ENCODE data around the gene OPA3.

Gene OPA3

GRCh38 chr19:45564131-45564780 is 20.3 kb downstream of the OPA3 start:
- no peak for DNase-seq

- DNase-seq = no peak
Observed at GRCh38 chr19:45560686-45561085, 23.9 kb downstream of the OPA3 start.

GRCh38 chr19:45560038-45560437 is 24.6 kb downstream of the OPA3 start:
- DNase-seq = no peak

DNA sequence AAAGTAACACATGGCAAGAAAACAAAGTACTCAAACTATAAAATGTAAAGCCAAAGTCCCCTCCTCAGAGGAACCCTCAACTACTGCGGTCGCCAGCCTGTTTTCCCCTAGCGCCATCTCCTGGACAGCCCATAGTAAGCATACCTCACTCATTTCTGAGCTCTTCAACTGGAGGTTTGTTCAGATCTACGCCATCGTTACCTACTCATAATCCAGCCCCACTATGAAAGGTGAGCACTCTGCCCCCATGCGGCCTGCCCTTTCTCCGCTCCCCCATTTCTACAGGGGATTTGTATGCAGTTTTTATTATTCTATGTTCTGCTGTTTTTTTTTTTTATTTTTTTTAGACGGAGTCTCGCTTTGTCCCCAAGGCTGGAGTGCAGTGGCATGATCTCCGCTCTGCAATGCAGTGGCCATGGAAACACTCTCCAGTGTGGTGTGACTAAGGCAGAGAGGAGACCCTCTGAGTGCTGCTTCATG is 26.2 kb downstream of the OPA3 start:
- peak; percentile 43 to 48 for DNase-seq

DNA sequence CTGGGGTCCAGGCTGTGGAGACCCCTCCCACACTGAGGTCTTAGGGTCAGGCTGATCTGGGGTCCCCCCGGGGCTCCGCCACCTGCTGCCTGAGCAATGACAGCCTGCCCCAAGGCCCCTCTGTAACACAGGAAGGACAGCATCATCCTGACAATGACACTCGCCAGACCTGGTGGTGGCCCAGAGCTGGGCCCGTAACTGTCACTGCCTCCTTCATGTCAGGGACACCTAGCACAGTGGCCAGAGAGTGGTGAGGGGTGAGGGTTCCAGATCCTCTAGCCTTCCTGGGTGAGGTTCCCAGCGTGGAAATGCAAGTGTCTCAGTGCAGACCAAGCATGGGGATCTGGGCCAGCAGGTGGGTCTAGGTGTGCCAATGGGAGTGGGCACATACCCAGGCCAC is 27.8 kb downstream of the OPA3 start:
- DNase-seq = no peak

DNA sequence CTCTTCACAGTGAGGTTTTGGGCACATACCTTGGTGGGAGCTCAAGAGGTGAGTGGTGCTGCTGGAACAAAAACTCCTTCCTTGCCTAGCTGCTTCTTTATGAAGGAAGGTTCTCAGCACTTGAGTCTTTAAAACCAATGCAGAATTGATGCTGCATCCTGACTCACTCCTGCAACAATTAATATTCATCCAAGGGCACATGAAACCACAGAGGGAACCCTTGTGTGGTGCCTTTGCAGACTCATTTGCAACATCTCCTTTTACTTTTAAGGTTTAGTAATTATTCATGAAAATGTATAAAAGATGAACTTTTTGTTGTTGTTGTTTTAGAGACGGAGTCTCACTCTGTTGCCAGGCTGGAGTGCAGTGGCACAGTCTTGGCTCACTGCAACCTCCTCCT is 30.1 kb downstream of the OPA3 start:
- DNase-seq = no peak

GRCh38 chr19:45553464-45553863 is 31.1 kb downstream of the OPA3 start:
- no peak for DNase-seq

DNA sequence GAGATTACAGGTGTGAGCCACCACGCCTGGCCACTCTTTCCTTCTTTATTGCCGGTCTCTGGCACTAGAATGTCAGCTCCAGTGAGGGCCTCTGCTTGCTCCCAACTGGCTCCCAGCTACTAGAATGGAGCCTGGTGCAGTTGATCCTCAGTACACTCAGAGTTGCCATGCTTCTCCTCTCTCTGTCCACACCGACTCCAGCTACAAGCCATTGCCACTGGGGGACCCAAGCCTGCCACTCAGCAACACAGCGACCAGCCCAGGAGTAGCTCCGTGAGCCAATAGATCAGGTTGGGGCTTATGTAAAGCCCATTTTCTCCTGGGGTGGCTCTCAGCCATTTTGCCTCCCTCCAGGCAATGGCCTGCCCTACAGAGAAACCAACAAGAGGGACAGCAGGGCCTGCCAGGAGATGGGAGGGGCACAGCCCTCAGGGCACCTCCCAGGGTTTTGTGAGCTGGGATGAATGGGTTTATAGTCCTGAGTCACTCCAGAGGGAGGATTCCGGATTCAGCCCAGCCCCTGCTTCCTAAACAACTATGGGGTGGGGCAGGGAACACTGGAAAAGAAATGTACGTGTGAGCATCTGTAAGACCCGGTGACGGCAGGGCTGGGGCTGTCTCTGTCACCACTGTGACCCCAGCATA is 36.5 kb downstream of the OPA3 start:
- no peak for DNase-seq

DNA sequence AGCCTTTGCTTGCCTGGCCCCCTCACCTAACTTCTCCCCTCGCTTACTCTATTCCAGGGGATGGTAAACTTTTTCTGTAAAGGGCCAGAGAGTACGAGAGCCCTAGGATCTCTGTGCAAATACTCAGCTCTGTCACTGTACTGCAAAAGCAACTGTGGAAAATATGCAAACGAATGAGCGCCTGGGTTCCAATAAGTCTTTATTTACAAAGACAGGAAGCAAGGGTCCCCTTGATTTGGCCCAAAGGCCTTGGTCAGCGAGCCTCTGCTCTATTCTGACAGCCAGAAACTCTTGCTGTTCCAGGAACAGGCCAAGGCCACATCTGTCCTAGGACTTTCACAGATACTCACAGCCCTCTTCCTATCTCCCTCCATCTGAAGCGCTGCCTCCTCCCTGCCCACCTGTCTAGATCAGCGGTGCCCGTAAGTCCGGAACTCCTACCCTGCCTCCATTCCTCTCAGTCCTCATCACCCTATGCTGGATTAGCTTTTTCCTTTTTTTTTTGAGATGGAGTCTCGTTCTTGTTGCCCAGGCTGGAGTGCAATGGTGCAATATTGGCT is 37.3 kb downstream of the OPA3 start:
- no peak for DNase-seq

GRCh38 chr19:45542234-45542668 is 42.4 kb downstream of the OPA3 start:
- DNase-seq = no peak

DNA sequence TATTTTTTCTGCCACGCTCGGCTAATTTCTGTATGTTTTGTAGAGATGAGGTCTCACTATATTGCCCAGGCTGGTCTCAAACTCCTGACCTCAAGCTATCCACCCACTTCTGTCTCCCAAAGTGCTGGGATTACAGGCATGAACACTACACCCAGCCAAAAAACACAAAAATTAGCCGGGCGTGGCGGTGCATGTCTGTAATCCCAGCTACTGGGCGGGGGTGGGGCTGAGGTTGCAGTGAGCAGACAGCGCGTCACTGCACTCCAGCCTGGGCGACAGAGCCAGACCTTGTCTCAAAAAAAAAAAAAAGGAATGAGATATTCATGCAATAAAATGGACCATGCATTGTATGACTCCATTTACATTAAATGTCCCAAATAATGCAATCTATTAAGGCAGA is 45.1 kb downstream of the OPA3 start:
- DNase-seq = no peak

GRCh38 chr19:45531349-45531748 is 53.3 kb downstream of the OPA3 start:
- no peak for DNase-seq

GRCh38 chr19:45529420-45529785 is 55.2 kb downstream of the OPA3 start:
- no peak for DNase-seq

DNA sequence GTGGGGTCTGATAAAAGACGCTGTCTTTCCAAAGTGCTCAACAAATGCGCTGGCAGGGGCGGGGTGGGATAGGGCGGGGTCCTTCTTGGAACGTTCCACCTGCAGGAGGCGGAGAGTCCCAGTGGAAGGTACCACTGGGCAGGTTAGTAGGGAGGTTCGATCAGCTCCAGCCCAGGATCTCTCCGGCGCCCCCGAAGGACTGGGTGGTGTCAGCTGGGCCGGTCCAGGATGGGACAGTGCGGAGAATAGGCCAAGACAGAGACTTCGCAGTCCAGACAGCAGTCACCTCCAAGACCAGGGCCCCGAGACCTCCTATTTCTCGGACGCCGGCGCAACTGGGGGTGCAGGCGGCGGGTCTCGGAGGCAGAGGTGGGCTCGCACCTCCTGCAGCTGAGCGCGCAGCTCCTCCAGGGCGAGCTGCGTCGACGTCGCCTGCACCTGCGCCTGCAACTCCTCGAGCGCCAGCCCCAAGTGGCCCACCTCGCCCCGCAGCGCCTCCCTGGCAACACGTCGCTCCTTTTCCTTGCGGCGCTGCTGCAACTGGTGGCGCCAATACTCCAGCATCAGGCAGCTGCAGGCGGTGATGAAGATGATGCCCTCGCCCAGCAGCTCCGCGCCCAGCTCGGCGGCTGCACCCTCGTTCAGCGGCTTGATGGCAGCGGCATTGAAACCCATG is 55.7 kb downstream of the OPA3 start:
- DNase-seq = no peak

DNA sequence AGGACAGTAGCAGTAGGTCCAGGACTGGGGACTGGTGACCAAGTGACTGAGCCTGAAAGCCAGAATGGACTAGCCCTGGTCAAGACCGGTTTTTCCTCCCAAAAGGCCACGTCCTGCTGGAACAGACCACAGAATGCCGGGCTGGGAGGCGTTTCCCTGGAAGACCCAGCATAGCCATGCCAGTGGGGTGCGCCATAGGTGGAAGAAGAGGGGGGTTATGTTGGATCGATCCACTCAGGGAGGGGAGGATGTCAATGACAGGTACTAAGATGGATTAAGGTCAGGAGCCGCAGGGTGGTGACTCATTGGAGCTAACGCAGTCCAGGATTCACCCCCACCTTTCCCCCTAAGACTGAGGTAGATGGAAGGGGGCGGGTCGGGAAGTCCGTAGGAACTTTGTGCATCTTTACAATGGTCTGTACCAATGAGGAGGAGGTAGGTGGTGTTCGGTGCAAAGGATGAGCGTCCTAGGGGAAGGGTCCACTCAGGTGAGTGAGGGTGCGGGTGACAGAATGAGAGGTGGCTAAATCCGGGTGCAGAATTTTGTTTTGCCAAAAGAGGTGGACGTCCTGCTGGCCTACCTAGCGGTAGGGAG is 56.4 kb downstream of the OPA3 start:
- DNase-seq = no peak

DNA sequence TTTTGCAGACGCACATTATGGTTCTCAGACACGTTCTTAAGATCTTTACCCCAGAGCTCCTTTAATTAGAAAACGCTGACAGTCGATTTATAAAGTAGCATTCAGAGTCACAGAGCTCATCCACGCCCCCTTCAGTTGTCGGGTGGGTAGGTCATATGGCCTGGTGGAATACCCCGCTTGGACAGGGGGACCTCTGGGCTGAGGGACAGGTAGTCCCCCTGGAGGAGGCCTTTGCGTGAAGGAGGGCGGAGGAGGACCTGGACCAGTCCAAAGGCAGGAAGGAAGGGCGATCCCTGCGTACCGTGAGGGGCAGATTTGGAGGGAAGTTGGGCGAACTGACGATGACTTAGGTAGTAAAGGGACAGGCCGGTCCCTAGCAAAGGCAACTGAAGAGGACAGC is 56.9 kb downstream of the OPA3 start:
- no peak for DNase-seq

- no peak for DNase-seq
Observed at GRCh38 chr19:45526971-45527370, 57.6 kb downstream of the OPA3 start.

GRCh38 chr19:45526143-45526542 is 58.5 kb downstream of the OPA3 start:
- peak; percentile 36 to 53 for DNase-seq

- no peak for DNase-seq
Observed at GRCh38 chr19:45524575-45525129, 60.0 kb downstream of the OPA3 start.

DNA sequence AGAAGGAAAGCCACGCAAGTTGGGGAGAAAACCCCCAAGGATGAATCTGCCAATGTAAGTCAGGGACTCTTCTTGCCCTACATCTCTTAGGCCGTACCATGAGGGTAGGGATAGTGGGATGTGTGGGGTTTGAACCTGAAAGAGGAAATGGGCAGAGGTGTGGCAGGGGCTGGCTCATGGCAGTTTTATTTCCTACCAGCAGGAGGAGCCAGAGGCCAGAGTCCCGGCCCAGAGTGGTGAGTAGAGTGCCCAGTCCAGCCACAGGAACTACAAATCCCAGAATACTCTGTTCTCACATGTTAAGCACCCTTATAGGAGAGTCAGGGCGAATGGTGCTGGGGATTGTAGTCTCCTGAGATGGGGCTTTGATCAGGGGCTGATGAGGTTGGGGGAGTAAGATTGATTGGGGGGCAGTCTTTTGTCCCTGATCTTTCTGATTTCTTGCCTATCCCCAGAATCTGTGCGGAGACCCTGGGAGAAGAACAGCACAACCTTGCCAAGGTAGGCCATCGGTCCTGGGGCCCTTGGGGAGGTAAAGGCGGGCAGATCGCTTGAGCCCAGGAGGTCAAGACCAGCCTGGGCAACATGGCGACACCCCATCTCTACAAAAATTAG is 60.9 kb downstream of the OPA3 start:
- peak; percentile 86 to 89 for DNase-seq

- DNase-seq = no peak
Observed at GRCh38 chr19:45522010-45522941, 62.3 kb downstream of the OPA3 start.

Measured in inflammatory macrophage (primary cell).